GM12801 (cell line): Measurements from ENCODE around the gene AMOTL1.

Source experiments
- TF ChIP-seq, protein P1 (sequence below): IDR thresholded peaks from one replicate; pipeline ENCODE4 v1.5.1; 2011; ENCODE audit warnings: control low read depth; ENCODE audit not compliant: insufficient read length; ENCODE audit errors: extremely low read depth

The AMOTL1 gene

GRCh38 chr11:94821439-94821838, 53.3 kb downstream of the AMOTL1 start:
- TF ChIP-seq, protein P1, sequence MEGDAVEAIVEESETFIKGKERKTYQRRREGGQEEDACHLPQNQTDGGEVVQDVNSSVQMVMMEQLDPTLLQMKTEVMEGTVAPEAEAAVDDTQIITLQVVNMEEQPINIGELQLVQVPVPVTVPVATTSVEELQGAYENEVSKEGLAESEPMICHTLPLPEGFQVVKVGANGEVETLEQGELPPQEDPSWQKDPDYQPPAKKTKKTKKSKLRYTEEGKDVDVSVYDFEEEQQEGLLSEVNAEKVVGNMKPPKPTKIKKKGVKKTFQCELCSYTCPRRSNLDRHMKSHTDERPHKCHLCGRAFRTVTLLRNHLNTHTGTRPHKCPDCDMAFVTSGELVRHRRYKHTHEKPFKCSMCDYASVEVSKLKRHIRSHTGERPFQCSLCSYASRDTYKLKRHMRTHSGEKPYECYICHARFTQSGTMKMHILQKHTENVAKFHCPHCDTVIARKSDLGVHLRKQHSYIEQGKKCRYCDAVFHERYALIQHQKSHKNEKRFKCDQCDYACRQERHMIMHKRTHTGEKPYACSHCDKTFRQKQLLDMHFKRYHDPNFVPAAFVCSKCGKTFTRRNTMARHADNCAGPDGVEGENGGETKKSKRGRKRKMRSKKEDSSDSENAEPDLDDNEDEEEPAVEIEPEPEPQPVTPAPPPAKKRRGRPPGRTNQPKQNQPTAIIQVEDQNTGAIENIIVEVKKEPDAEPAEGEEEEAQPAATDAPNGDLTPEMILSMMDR: no peak

DNA sequence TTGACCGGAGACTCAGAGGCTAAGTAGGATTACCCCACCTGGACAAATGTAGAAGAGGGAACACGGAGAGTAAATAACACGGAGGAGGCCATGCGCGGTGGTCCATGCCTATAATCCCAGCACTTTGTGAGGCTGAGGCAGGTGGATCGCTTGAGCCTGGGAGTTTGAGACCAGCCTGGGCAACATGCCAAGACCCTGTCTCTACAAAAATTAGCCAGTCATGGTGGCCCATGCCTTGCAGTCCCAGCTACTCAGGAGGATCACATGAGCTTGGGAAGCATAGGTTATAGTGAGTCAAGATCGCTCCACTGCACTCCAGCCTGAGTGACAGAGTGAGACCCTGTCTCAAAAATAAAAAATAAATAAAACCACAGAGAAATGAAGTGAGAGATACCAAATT, 53.9 kb downstream of the AMOTL1 start:
- TF ChIP-seq, protein P1: no peak

DNA sequence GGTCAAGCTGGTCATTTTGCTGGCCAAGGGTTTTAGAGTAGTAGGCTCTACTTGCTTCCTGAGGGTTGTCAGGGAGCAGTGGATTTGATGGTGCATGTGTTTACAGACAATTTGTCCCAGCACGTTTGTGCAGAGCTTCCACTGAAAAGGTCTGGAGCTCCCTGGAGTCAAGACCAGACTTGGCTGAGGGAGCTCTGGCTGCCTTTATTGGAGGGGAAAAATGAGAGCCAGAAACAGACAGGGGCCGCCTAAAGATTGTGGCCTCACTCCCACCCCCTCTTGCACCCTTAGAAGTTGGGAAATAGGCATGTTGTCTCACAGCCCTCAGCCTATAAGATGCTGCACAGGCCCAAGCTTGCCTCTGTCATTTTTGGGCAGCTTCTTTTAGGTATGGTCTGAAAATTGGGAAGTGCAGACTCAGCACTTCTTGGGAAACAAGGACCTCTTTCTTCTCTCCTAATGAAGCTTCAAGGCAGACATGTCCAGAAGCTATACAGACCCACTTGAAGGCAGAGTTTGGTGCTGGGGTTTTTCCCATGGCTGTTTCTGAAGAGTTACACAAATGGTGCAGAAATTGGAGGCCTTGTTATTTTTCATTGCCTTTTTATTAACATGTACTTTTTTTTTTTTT, 55.1 kb downstream of the AMOTL1 start:
- TF ChIP-seq, protein P1: no peak

GRCh38 chr11:94825031-94825430, 56.9 kb downstream of the AMOTL1 start:
- TF ChIP-seq, protein P1: no peak

GRCh38 chr11:94825481-94825880, 57.3 kb downstream of the AMOTL1 start:
- TF ChIP-seq, protein P1: no peak

DNA sequence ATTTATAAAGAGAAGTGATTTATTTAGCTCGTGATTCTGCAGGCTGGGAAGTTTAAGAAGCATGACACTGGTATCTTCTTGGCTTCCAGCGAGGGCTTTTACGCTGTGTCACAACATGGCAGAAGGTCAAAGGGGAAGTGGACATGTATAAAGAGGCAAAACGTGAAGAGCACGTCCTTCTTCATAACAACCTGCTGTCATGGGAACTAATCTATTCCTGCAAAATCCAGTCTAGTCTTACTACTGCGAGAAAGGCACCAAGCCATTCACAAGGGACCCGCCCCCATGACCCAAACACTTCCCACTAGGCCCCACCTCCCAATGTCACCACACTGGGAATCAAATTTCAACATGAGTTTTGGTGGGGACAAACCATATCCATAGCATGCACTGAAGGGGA, 58.3 kb downstream of the AMOTL1 start:
- TF ChIP-seq, protein P1: no peak

DNA sequence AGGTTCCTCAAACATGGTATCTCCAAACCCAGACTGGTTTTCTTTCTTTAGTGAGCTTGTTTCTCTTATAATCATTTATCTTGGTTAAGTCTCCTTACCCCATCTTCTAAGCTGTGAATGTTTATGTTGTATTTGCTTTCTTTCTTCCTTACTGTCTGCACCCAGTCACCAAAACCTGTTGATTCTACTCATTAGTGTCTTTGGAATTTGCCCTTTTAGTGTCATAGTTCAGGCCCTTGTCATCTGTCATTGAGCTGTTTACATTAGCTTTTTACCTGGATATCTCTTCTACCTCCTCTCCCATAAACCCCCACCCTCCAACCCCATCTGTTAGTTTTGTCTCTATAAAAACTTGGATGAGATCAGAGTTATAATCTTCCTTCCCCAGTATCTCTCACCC, 59.9 kb downstream of the AMOTL1 start:
- TF ChIP-seq, protein P1: no peak
